ENCODE measurements around the gene IGSF8.

DNA sequence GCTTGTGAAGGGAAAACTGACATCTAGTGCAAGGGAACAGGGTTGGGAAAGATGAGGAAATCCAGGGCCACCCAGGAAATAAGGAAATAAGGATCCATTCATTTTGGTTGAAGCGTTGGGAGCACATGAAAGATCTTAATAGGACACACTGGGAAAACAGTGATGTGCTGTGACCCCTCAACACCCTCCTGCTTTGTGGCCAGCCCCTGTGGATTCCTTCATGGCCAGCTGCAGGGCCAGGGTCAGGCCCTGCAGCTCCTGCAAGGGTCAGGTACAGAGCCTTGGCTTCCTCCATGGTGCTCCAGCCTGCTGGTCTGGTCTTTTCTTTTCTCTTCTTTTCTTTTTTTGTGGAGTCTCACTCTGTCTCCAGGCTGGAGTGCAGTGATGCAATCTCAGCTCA is 47.8 kb downstream of the IGSF8 start:
- TF ChIP-seq, protein P1, sequence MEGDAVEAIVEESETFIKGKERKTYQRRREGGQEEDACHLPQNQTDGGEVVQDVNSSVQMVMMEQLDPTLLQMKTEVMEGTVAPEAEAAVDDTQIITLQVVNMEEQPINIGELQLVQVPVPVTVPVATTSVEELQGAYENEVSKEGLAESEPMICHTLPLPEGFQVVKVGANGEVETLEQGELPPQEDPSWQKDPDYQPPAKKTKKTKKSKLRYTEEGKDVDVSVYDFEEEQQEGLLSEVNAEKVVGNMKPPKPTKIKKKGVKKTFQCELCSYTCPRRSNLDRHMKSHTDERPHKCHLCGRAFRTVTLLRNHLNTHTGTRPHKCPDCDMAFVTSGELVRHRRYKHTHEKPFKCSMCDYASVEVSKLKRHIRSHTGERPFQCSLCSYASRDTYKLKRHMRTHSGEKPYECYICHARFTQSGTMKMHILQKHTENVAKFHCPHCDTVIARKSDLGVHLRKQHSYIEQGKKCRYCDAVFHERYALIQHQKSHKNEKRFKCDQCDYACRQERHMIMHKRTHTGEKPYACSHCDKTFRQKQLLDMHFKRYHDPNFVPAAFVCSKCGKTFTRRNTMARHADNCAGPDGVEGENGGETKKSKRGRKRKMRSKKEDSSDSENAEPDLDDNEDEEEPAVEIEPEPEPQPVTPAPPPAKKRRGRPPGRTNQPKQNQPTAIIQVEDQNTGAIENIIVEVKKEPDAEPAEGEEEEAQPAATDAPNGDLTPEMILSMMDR (IDR thresholded peaks at IDR 0.05): no peak
- TF ChIP-seq CHD2 (IDR thresholded peaks at IDR 0.05; ENCODE audit: low read length, partially characterized antibody): no peak
- no peak for TF ChIP-seq EP300 (IDR thresholded peaks at IDR 0.05)
- TF ChIP-seq POLR2A (IDR thresholded peaks at IDR 0.05; ENCODE audit: low read length): no peak

Data from A549 (cell line).